WTC11 (cell line): Measurements from ENCODE around the gene VTI1A. TPM values are rescaled to one million over a fixed set of nuclear protein-coding genes. Genes with fewer than 3 reads are reported as not detected.

Experiments
- ATAC-seq: fragments of 200-7000 bp; cut with Tn5 transposase; 2 replicates; pipeline ENCODE4 v1.10.0; 2021; ENCODE audit warnings: mild to moderate bottlenecking, moderate library complexity
- CTCF ChIA-PET: fragments of 300-600 bp; sonication (Branson Sonifier 250); formaldehyde crosslinking; loops from one replicate; lab custom pipeline; 2021; ENCODE audit warnings: antibody characterized with exemption; lab: Charles Lee
- POLR2A ChIA-PET: fragments of 350-600 bp; sonication (Branson Sonifier 250); formaldehyde crosslinking; loops from one replicate; lab custom pipeline; 2021; ENCODE audit warnings: antibody characterized with exemption; lab: Charles Lee
- DNase-seq: peaks from one replicate; pipeline ENCODE4 v3.0.0; 2021; ENCODE audit warnings: low spot score
- H3K27ac Mint-ChIP-seq: 2 replicates; pipeline ENCODE4 v1.8.0; 2021; ENCODE audit warnings: mixed read lengths
- H3K27me3 Mint-ChIP-seq: 2 replicates; pipeline ENCODE4 v1.8.0; 2021; ENCODE audit warnings: low read depth, mild to moderate bottlenecking, moderate library complexity, mixed read lengths
- H3K36me3 Mint-ChIP-seq: 2 replicates; pipeline ENCODE4 v1.8.0; 2021; ENCODE audit warnings: mixed read lengths
- H3K4me1 Mint-ChIP-seq: 2 replicates; pipeline ENCODE4 v1.8.0; 2022; ENCODE audit warnings: mixed read lengths
- H3K4me3 Mint-ChIP-seq: 2 replicates; pipeline ENCODE4 v1.8.0; 2021; ENCODE audit warnings: mild to moderate bottlenecking, moderate library complexity, mixed read lengths
- H3K9me3 Mint-ChIP-seq: 2 replicates; pipeline ENCODE4 v1.8.0; 2021; ENCODE audit warnings: mixed read lengths
- ATF1 ChIP-seq: sonication (generic); formaldehyde crosslinking; IDR thresholded peaks from 2 replicates; pipeline ENCODE4 v1.8.1; 2023; ENCODE audit warnings: mild to moderate bottlenecking, moderate library complexity, missing genetic modification reagents
- E2F1 ChIP-seq: sonication (generic); formaldehyde crosslinking; IDR thresholded peaks from 2 replicates; pipeline ENCODE4 v1.8.0; 2022; ENCODE audit warnings: mild to moderate bottlenecking, missing genetic modification reagents
- E2F4 ChIP-seq: sonication (generic); formaldehyde crosslinking; IDR thresholded peaks from 2 replicates; pipeline ENCODE4 v1.8.1; 2022; ENCODE audit warnings: low read depth, mild to moderate bottlenecking, moderate library complexity, missing genetic modification reagents, borderline replicate concordance
- FOXJ3 ChIP-seq: sonication (generic); formaldehyde crosslinking; IDR thresholded peaks from 2 replicates; pipeline ENCODE4 v1.9.0; 2021; ENCODE audit warnings: missing genetic modification reagents, mild to moderate bottlenecking, borderline replicate concordance
- FOXP1 ChIP-seq: sonication (generic); formaldehyde crosslinking; IDR thresholded peaks from 2 replicates; pipeline ENCODE4 v1.8.0; 2022; ENCODE audit warnings: missing genetic modification reagents, mild to moderate bottlenecking, moderate library complexity, borderline replicate concordance
- FOXP4 ChIP-seq: sonication (generic); formaldehyde crosslinking; IDR thresholded peaks from 2 replicates; pipeline ENCODE4 v1.8.0; 2022; ENCODE audit warnings: mild to moderate bottlenecking, missing genetic modification reagents
- GRHL2 ChIP-seq: fragments of 250-450 bp; sonication (Bioruptor Pico); IDR thresholded peaks from 2 replicates; pipeline ENCODE4 v1.8.0; 2022; ENCODE audit warnings: mild to moderate bottlenecking, moderate library complexity; ENCODE audit not compliant: insufficient replicate concordance, severe bottlenecking
- IRF2 ChIP-seq: sonication (generic); formaldehyde crosslinking; IDR thresholded peaks from 2 replicates; pipeline ENCODE4 v1.8.0; 2022; ENCODE audit warnings: low read depth, missing genetic modification reagents, borderline replicate concordance
- MXD4 ChIP-seq: fragments of 250-450 bp; sonication (Bioruptor Pico); IDR thresholded peaks from 2 replicates; pipeline ENCODE4 v1.8.0; 2021; ENCODE audit warnings: mild to moderate bottlenecking, moderate library complexity, borderline replicate concordance
- NFATC4 ChIP-seq: fragments of 250-450 bp; sonication (Bioruptor Pico); IDR thresholded peaks from 2 replicates; pipeline ENCODE4 v1.9.0; 2021; ENCODE audit warnings: mild to moderate bottlenecking
- OVOL2 ChIP-seq: fragments of 250-450 bp; sonication (Bioruptor Pico); IDR thresholded peaks from 2 replicates; pipeline ENCODE4 v1.9.0; 2021; ENCODE audit warnings: mild to moderate bottlenecking, borderline replicate concordance
- SMAD3 ChIP-seq: sonication (generic); formaldehyde crosslinking; IDR thresholded peaks from 2 replicates; pipeline ENCODE4 v1.8.0; 2022; ENCODE audit warnings: missing genetic modification reagents, mild to moderate bottlenecking, borderline replicate concordance
- SOX15 ChIP-seq: fragments of 250-450 bp; sonication (Bioruptor Pico); IDR thresholded peaks from 2 replicates; pipeline ENCODE4 v1.9.0; 2021; ENCODE audit warnings: mild to moderate bottlenecking
- TEAD4 ChIP-seq: sonication (generic); formaldehyde crosslinking; IDR thresholded peaks from 2 replicates; pipeline ENCODE4 v1.8.0; 2022; ENCODE audit warnings: mild to moderate bottlenecking, missing genetic modification reagents
- TP53 ChIP-seq: sonication (generic); formaldehyde crosslinking; IDR thresholded peaks from 2 replicates; pipeline ENCODE4 v1.8.1; 2023; ENCODE audit warnings: mild to moderate bottlenecking, missing genetic modification reagents
- USF2 ChIP-seq: sonication (generic); formaldehyde crosslinking; IDR thresholded peaks from 2 replicates; pipeline ENCODE4 v1.8.1; 2023; ENCODE audit warnings: mild to moderate bottlenecking, missing genetic modification reagents, moderate library complexity
- ZNF263 ChIP-seq: sonication (generic); formaldehyde crosslinking; IDR thresholded peaks from 2 replicates; pipeline ENCODE4 v1.8.1; 2022; ENCODE audit warnings: low read depth, mild to moderate bottlenecking, moderate library complexity, missing genetic modification reagents
- ZNF317 ChIP-seq: sonication (generic); formaldehyde crosslinking; IDR thresholded peaks from 2 replicates; pipeline ENCODE4 v1.8.1; 2023; ENCODE audit warnings: low read depth, mild to moderate bottlenecking, moderate library complexity, missing genetic modification reagents, borderline replicate concordance
- ZNF416 ChIP-seq: fragments of 250-450 bp; sonication (Bioruptor Pico); IDR thresholded peaks from 2 replicates; pipeline ENCODE4 v1.9.0; 2021; ENCODE audit warnings: mild to moderate bottlenecking, inconsistent platforms
- total RNA-seq: library from RNA; stranded (reverse); gene quantifications from 3 replicates; pipeline ENCODE4 v1.2.3, GENCODE V29; 2021
- TF ChIP-seq, protein P1 (sequence below): sonication (generic); formaldehyde crosslinking; IDR thresholded peaks from 2 replicates; pipeline ENCODE4 v1.8.0; 2023; ENCODE audit warnings: missing genetic modification reagents, mild to moderate bottlenecking, borderline replicate concordance
- TF ChIP-seq, protein P2 (sequence below): sonication (generic); formaldehyde crosslinking; IDR thresholded peaks from 2 replicates; pipeline ENCODE4 v1.8.1; 2023; ENCODE audit warnings: mild to moderate bottlenecking, missing genetic modification reagents, moderate library complexity

Gene VTI1A
- total RNA-seq, 1 experiment from 2014 or later: 20.1 TPM

DNA sequence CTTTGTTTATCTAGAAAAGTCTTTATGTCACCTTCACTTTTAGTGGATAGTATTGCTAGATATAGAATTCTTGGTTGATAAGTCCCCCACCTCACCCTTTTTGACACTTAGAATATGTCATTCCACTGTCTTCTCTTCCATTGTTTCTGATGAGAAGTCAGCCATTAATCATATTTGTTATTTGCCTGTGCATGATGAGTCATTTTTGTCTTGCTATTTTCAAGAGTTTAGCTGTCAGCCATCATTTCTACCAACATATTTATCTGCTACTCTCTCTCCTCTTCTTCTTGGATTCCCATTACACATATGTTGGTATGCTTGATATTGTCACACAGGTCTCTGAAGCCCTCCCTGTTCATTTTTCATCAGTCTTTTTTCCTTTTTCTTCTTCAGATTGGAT lies 342.2 kb downstream of the VTI1A start:
- H3K27me3 Mint-ChIP-seq: no peaks in the 10 kb centered on the region; the same call in 1 of the 2 replicates
- H3K27ac Mint-ChIP-seq: no peak overlapping the region
- peaks cover 21% of the 10 kb centered on the region for H3K4me1 Mint-ChIP-seq
- H3K36me3 Mint-ChIP-seq: no peaks in the 10 kb centered on the region; the same call in 1 of the 2 replicates
- peaks cover 9% of the 10 kb centered on the region for H3K9me3 Mint-ChIP-seq
- ChIA-PET CTCF (no interaction called here), POLR2A (no interaction called here)
- DNase-seq (no peak), ATAC-seq (no peak)
- TF ChIP-seq FOXP1: no peak
- TF ChIP-seq ZNF317 (CRISPR knock-in tag): peak; percentile 67
- H3K4me3 Mint-ChIP-seq: no peak overlapping the region

- no peak for DNase-seq
- H3K27me3 Mint-ChIP-seq: no peaks in the 10 kb centered on the region; the same call in 1 of the 2 replicates
- ChIA-PET CTCF (no interaction called here), POLR2A (no interaction called here)
- ATAC-seq: no peak
- no peak overlapping the region for H3K4me3 Mint-ChIP-seq
- peaks cover 16% of the 10 kb centered on the region for H3K4me1 Mint-ChIP-seq
- TF ChIP-seq E2F4 (CRISPR knock-in tag) (no peak), GRHL2 (CRISPR knock-in tag) (no peak), USF2 (CRISPR knock-in tag) (no peak), FOXP4 (CRISPR knock-in tag) (no peak), IRF2 (no peak), ZNF263 (no peak), ZNF416 (CRISPR knock-in tag) (no peak), OVOL2 (CRISPR knock-in tag) (no peak), TP53 (CRISPR knock-in tag) (no peak)
- no peak overlapping the region for H3K27ac Mint-ChIP-seq
- no peaks in the 10 kb centered on the region; the same call in 1 of the 2 replicates for H3K36me3 Mint-ChIP-seq
- peaks cover 9% of the 10 kb centered on the region for H3K9me3 Mint-ChIP-seq
These were observed 343.0 kb downstream of the VTI1A start for GRCh38 chr10:112790030-112790429.

DNA sequence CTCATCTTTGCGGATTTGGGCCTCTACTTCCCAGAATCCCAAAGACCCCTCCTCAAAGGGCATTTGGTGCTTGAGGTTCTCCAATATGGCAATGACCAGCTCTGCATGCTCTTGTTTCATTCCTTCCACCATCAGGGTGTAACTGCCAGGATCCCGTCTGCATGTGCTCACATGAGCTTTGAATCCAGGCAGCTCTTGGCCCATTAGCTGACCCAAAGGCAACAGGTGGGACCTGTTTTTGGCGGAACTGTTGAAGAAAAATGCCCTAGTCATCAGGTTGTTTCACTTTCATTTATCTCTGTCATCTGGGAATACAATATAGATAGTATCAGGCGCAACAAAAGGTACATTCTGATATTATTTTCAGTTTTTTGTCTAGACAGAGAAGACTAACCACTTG lies 343.9 kb downstream of the VTI1A start:
- CTCF ChIA-PET: interaction anchor here (0.7 kb wide), 1 partner anchor 95 kb away, joined by 3 read pairs; no protein-coding TSS in a partner anchor
- Mint-ChIP-seq H3K27me3 (no peaks in the 10 kb centered on the region; the same call in 1 of the 2 replicates), H3K9me3 (peaks cover 9% of the 10 kb centered on the region), H3K4me1 (peaks cover 10% of the 10 kb centered on the region), H3K36me3 (no peaks in the 10 kb centered on the region; the same call in 1 of the 2 replicates), H3K27ac (no peak overlapping the region), H3K4me3 (no peak overlapping the region)
- no peak for DNase-seq
- TF ChIP-seq SOX15 (CRISPR knock-in tag) (no peak), MXD4 (CRISPR knock-in tag) (no peak), SMAD3 (no peak), NFATC4 (CRISPR knock-in tag) (no peak), TEAD4 (CRISPR knock-in tag) (no peak), FOXJ3 (CRISPR knock-in tag) (no peak), E2F1 (CRISPR knock-in tag) (no peak), ZNF263 (no peak), ATF1 (CRISPR knock-in tag) (no peak)
- TF ChIP-seq, protein P1, sequence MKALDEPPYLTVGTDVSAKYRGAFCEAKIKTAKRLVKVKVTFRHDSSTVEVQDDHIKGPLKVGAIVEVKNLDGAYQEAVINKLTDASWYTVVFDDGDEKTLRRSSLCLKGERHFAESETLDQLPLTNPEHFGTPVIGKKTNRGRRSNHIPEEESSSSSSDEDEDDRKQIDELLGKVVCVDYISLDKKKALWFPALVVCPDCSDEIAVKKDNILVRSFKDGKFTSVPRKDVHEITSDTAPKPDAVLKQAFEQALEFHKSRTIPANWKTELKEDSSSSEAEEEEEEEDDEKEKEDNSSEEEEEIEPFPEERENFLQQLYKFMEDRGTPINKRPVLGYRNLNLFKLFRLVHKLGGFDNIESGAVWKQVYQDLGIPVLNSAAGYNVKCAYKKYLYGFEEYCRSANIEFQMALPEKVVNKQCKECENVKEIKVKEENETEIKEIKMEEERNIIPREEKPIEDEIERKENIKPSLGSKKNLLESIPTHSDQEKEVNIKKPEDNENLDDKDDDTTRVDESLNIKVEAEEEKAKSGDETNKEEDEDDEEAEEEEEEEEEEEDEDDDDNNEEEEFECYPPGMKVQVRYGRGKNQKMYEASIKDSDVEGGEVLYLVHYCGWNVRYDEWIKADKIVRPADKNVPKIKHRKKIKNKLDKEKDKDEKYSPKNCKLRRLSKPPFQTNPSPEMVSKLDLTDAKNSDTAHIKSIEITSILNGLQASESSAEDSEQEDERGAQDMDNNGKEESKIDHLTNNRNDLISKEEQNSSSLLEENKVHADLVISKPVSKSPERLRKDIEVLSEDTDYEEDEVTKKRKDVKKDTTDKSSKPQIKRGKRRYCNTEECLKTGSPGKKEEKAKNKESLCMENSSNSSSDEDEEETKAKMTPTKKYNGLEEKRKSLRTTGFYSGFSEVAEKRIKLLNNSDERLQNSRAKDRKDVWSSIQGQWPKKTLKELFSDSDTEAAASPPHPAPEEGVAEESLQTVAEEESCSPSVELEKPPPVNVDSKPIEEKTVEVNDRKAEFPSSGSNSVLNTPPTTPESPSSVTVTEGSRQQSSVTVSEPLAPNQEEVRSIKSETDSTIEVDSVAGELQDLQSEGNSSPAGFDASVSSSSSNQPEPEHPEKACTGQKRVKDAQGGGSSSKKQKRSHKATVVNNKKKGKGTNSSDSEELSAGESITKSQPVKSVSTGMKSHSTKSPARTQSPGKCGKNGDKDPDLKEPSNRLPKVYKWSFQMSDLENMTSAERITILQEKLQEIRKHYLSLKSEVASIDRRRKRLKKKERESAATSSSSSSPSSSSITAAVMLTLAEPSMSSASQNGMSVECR: no peak
- TF ChIP-seq, protein P2, sequence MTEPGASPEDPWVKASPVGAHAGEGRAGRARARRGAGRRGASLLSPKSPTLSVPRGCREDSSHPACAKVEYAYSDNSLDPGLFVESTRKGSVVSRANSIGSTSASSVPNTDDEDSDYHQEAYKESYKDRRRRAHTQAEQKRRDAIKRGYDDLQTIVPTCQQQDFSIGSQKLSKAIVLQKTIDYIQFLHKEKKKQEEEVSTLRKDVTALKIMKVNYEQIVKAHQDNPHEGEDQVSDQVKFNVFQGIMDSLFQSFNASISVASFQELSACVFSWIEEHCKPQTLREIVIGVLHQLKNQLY (CRISPR knock-in tag): no peak
- ATAC-seq: no peak
- POLR2A ChIA-PET: no interaction called here
